ENCODE results near the gene RARG. TPM values are rescaled to one million over a fixed set of nuclear protein-coding genes. Genes with fewer than 3 reads are reported as not detected.

The RARG gene
- total RNA-seq, 6 donors from 2014 or later = 21.2 to 43.0 (median 32.1) TPM

DNA sequence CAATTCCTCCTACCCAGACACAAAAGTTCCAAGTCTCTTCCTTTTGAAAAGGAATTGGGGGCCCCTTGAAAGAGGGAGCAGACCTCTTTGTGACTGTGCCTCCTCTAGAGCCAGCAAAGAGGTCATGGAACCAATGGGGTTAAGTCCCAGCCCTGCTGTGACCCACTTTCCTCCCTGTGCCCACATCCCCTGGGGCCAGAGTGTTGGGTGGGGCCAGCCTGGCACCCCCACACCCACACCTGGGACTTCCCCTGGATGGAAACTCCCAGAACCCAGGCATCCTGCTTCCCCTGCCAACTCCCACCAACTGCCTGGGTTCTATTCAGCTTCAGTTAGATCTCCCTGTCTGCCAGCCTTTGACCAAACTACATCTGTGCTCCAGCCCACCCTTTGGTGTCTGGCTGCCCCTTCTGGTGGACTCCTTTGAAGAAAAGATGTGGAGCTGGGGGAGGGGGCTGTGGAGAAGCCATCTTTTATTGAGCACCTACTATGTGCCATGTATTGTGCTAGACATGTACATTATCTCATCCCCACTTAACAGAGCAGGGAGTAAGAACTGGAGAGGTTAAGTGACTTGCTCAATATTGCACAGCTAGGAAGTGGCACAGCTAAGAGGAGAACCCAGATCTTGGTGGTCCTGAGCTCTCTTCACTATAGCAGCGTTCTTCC is 4.6 kb upstream of the RARG start:
- WGBS, 2 donors = 93 to 94% methylated on average over 1 of the region's 1 CpG
- no peak overlapping the region for H3K27ac ChIP-seq
- no peak for TF ChIP-seq POLR2AphosphoS5 (IDR thresholded peaks at IDR 0.05)
- TF ChIP-seq POLR2A (IDR thresholded peaks at IDR 0.05) = no peak
- no peak for TF ChIP-seq EP300 (IDR thresholded peaks at IDR 0.05)
- TF ChIP-seq CTCF (IDR thresholded peaks at IDR 0.05) = no peak
- ATAC-seq (ENCODE audit: low FRiP score in 2 of 2) (no peak), DNase-seq (no peak)
- peaks cover 24 to 28% (median 26%) of the 10 kb centered on the region in 4 donors for H3K4me1 ChIP-seq
- no peaks in the 10 kb centered on the region for H3K9me3 ChIP-seq
- no peaks in the 10 kb centered on the region for H3K27me3 ChIP-seq
- no peaks in the 10 kb centered on the region for H3K36me3 ChIP-seq
- H3K4me3 ChIP-seq = no peak overlapping the region

DNA sequence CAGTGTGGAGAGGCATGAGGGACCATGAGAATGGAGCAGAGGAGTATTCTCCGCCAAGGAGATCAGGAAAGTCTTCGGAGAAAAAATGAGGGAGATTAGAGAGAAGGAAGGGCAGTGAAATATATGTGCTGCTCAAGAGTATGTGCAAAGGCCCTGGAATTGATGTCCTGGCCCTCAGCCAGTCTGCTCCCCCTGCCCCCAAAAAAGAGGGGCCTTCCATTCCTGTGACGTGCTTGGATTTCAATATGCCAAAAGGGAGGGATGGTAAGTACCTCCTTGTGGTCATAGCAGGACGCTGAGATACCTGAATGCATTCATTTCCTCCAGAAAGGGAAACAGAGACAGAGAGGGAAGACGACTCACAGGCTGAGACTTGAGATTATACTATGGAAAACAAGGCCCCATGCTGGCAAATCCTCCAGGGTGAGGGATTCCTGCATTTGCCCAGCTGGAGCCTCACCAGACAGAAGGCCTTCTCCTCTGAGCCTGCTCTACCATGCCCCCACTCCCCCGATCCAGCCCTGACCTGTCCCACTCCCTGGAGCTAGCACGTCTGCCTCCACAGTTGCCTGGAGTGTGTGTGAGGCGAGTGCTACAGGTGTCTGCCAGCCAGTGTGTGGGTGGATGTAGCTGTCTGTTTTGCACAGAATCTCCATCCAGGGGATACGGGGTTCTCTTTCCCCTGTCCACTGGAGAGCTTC is 3.9 kb upstream of the RARG start:
- TF ChIP-seq POLR2AphosphoS5 (IDR thresholded peaks at IDR 0.05) (no peak), POLR2A (IDR thresholded peaks at IDR 0.05) (no peak), CTCF (IDR thresholded peaks at IDR 0.05) (no peak), EP300 (IDR thresholded peaks at IDR 0.05) (no peak)
- WGBS, 2 donors = 89 to 90% methylated on average over 6 to 9 of the region's 9 CpGs
- DNase-seq = no peak
- Histone ChIP-seq H3K36me3 (no peaks in the 10 kb centered on the region), H3K27ac (no peak overlapping the region), H3K27me3 (no peaks in the 10 kb centered on the region), H3K4me1 (peaks cover 30 to 34% (median 33%) of the 10 kb centered on the region in 4 donors), H3K9me3 (no peaks in the 10 kb centered on the region), H3K4me3 (no peak overlapping the region)
- no peak for ATAC-seq (ENCODE audit: low FRiP score in 2 of 2)

- H3K9me3 ChIP-seq = no peaks in the 10 kb centered on the region
- no peak for ATAC-seq (ENCODE audit: low FRiP score in 2 of 2)
- H3K27me3 ChIP-seq = no peaks in the 10 kb centered on the region
- H3K36me3 ChIP-seq = no peaks in the 10 kb centered on the region
- no peak for DNase-seq
- peaks cover 35 to 42% (median 38%) of the 10 kb centered on the region in 4 donors for H3K4me1 ChIP-seq
- 67 to 79% methylated on average over 3 of the region's 3 CpGs for WGBS, 2 donors
- no peak overlapping the region for H3K4me3 ChIP-seq
- TF ChIP-seq EP300 (IDR thresholded peaks at IDR 0.05) = no peak
- TF ChIP-seq POLR2AphosphoS5 (IDR thresholded peaks at IDR 0.05) = no peak
- no peak for TF ChIP-seq CTCF (IDR thresholded peaks at IDR 0.05)
- TF ChIP-seq POLR2A (IDR thresholded peaks at IDR 0.05) = no peak
- H3K27ac ChIP-seq = no peak overlapping the region
These were observed 3.2 kb upstream of the RARG start for GRCh38 chr12:53235164-53235563.

- Histone ChIP-seq H3K4me1 (peaks cover 35 to 48% (median 46%) of the 10 kb centered on the region in 4 donors), H3K27me3 (no peaks in the 10 kb centered on the region), H3K4me3 (no peak overlapping the region), H3K27ac (peak overlapping the region in 1 of 4 donors; percentile 18), H3K36me3 (no peaks in the 10 kb centered on the region), H3K9me3 (no peaks in the 10 kb centered on the region)
- WGBS, 2 donors = 14 to 15% methylated on average over 12 of the region's 12 CpGs
- TF ChIP-seq POLR2A (IDR thresholded peaks at IDR 0.05) = no peak
- no peak for TF ChIP-seq POLR2AphosphoS5 (IDR thresholded peaks at IDR 0.05)
- TF ChIP-seq EP300 (IDR thresholded peaks at IDR 0.05) = no peak
- no peak for TF ChIP-seq CTCF (IDR thresholded peaks at IDR 0.05)
- peak in 1 of 2 donors; percentile 61 for DNase-seq
- ATAC-seq (ENCODE audit: low FRiP score in 2 of 2) = no peak
These were observed 2.4 kb upstream of the RARG start for GRCh38 chr12:53234271-53234914.
